Stimulated activated CD4-positive, alpha-beta T cell treated with anti-CD3 and anti-CD28 coated beads, Interleukin-4, amount 100 ng/mL, for 24 hours (primary cell): ENCODE measurements around the gene UGT1A10.

ENCODE experiments used
- DNase-seq: peaks from one replicate; pipeline ENCODE4 v3.0.0-alpha.2; 2020

Gene UGT1A10

DNA sequence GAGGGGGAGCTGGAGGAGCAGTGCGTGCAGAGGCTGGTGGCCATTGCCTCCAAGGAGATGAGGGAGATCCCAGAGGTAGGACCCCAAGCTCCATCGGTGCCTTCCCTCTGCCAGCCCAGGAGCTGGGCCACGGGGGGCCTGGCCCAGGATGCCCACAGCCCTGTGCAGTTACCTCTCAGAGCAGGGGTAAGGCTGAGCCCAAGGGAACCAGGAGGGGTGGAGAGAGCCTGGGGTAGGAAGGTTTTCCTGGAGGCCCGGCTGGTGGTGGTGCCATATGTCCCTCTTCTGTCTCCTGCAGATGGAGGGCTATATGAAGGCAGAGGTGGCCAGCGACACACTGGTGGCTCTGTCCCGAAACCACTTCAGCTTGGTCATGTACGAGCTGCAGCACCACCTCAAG, 153.3 kb downstream of the UGT1A10 start:
- no peak for DNase-seq

DNA sequence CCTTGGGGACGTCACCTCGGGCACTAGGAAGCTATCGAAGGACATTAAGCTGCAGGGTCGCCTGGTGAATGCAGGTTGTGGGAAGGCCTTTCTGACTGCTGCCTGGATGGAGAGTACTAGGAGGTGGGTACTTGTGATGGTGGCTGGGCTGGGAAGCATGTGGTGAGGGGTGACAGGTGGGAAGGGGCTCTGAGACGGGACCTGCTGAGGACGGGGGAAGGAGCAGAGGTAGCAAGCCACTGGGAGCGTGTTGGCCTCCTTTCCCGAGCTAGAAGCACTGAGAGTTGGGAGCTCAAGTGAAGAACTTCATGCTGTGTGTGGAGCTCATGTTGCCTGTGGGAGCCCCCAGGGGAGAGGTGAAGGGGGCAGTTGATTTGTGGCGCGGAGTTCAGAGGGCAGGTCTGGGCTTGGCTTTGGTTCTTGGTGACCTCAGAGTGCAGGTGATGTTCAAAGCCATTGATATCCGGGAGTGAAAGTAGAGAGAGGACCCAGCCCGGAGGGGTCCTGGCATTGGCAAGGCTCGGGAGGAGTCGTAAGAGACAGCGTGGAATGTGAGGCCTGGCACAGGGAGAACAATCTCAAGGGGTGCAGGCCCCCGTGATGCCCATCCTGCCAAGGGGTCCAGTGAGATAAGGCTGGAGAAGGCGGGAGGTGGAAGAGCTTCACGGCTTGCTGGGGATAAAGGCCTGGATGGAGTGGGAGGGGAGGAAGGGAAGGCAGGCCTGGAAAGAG, 155.1 kb downstream of the UGT1A10 start:
- DNase-seq: no peak

DNA sequence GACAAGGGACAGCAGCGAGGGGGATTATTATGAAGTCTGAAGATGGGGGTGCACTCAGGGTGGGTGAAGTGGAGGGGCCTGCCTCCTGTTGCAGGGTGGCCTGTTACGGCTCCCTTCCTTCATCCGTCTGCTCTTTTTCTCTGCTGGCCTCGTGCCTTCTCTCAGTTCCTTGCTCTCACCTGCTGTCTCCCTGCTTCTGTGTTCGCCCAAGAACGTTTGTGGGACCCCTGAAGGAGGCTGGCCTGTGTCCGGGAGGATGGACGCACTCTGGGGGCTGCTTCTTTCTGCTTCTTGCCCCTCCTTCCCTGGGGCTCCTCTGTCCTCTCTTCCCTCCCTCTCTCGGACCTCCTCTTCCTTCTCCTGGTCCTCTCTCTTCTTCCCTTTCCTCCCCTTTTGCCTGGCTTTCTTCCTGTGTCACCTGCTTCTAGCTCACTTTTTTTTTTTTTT, 155.7 kb downstream of the UGT1A10 start:
- DNase-seq: no peak

DNA sequence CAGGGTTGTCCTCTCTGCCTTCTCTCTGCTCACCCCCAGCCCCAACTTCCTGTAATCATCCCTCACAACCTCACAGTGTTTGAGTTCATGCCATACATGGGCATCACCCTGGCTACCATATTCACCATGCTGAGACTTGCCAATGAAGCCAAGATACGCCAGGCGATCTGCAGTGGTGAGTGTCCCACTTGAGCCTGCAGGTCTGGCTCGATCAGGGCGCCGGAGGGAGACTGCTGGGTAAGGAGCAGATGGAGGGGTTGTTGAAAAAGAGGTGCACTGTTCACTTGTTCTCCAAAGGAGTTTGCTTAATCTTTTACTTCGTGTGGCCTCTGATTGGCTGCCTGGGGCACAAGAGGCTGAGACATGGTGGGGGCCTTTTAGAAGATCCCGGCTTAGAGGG, 156.5 kb downstream of the UGT1A10 start:
- DNase-seq: no peak

- DNase-seq: no peak
Measured at GRCh38 chr2:233793465-233794127, 157.3 kb downstream of the UGT1A10 start.

DNA sequence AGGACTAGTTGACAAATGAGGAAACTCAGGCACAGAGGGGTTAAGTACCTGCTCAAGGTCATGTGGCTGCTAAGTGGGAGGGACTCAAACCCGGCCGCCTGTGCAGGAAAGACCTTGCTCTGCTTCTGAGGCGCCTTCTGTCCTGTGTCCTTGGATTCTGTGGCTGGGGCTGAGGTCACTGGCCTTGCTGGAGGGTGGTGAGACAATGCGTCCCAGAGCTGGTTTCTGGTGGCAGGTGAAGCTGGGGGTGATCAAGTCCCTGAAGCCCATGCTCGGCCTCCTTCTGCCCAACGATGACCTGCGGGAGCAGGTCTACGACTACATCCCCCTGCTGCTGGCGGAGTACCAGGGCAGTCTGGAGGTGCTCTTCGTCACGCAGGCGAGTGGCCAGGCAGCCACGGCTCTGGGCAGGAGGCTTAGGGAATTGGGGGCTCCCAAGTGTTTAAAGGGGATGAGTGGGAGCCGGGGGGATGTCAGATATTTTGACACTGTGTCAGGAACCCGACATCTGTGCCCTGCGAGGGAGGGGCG, 157.9 kb downstream of the UGT1A10 start:
- no peak for DNase-seq

GRCh38 chr2:233795735-233796171, 159.5 kb downstream of the UGT1A10 start:
- no peak for DNase-seq

DNA sequence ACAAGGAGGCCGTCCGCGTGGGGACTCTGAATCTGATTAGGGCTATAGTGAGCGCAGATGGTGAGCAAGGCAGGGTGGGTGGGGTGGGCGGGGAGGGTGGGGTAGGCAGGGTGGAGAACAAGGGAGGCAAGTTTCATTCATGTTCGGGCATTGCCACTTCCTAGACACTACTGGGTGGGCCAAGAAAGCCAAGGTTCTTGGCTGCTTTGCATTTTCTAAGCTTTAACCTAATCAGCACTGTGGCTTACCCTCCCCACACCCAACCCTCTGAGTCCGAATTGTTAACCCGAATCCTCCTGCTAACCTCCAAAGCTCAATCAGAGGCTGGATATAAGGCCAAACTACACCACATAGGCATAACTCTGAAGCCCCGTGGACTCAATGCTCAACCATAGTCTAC, 160.0 kb downstream of the UGT1A10 start:
- DNase-seq: no peak

GRCh38 chr2:233798335-233799086, 162.3 kb downstream of the UGT1A10 start:
- DNase-seq: no peak

DNA sequence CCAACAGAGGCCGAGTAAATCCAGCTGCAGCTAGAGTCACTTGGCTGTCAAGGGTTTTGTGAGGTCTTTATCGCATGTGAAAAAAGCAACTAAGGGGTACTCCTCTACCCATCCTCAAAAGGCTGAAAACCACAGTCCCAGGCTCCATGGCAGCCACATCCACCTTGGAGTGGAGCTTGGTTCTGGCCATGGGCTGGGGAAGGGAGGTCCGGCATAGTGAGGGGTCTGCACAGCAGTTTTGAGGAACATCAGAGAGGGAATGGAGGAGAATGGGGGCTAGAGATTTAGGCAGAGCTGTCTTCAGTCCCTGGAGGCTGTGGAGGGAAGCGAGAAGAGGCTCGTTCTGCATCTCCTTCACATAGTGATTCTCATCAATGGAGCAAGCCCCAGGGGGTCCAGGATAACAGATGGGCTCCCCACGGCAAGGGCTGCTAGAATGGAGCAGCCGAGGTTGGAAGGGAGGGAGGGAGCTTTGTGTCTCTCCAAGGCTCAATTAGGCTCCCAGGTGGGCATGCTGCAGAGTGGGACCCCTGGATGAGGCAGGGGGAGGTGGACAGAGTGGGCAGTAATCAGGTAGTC, 162.9 kb downstream of the UGT1A10 start:
- no peak for DNase-seq

- DNase-seq: no peak
Measured at GRCh38 chr2:233799716-233800115, 163.5 kb downstream of the UGT1A10 start.

DNA sequence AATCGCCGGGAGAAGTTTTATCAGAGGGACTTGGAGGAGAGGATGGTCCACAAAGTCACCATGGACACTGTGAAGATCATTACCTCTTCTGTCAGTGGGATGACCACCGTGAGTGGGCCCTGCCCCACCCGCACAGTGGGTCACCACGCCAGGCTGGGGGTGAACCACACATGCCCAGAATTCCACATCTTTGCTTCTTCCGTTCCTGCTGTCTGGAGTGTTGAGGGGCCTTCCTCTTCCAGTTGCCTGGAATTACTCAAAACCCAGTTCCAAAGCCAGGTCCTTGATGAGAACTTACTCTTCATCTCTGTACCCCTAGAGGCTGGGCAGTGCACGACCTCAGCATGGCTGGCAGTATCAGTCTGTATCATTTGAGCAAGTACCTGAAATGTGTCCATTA, 164.0 kb downstream of the UGT1A10 start:
- DNase-seq: no peak

GRCh38 chr2:233801357-233802131, 165.3 kb downstream of the UGT1A10 start:
- no peak for DNase-seq

GRCh38 chr2:233802132-233802815, 166.0 kb downstream of the UGT1A10 start:
- DNase-seq: no peak

GRCh38 chr2:233803292-233803911, 167.2 kb downstream of the UGT1A10 start:
- no peak for DNase-seq

DNA sequence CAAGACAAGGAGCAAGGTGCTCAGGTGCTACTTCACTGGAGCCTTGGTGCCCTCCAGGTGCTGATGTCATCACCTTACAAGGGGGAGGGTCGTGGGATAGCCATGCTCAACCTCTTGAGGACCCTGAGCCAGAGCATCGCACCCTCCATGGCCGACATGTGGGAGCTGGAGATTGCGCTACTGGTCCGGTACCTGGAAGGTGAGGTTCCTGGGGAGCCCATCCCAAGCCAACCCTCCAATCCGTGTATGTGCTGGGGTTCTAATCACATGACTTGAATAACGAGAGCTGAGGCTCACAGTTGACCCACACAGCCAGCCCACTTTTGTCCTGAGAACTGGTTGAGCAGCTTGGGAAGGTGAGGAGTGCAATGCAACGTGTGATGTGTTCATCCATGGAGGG, 167.7 kb downstream of the UGT1A10 start:
- DNase-seq: no peak

GRCh38 chr2:233807215-233807865, 171.1 kb downstream of the UGT1A10 start:
- no peak for DNase-seq

- no peak for DNase-seq
Measured at GRCh38 chr2:233807966-233808935, 172.0 kb downstream of the UGT1A10 start.

DNA sequence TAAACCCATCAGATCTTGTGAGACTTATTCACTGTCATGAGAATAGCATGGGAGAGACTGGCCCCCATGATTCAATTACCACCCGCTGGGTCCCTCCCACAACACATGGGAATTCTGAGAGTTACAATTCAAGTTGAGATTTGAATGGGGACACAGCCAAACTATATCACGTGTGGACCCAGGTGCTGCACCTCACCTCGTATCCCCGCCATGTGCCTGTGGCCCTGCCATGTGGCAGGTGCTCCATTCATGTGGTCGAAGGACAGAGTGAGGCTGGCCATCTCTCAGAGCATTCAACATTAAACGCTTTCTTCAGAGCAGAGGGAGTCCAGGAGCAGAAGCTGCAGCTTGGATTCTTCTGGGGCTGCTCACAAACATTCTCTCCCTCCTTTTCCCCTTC, 174.1 kb downstream of the UGT1A10 start:
- no peak for DNase-seq
